Neuronal stem cell (in vitro differentiated cells): ENCODE results near the gene CSMD2.

Experiments
- DNase-seq: peaks from one replicate; pipeline ENCODE4 v3.0.0-alpha.2; 2013; ENCODE audit warnings: low spot score
- H2AFZ ChIP-seq: one replicate; pipeline ENCODE4 v1.6.1; 2013; ENCODE audit warnings: mild to moderate bottlenecking, low read length, inconsistent platforms
- H2AK5ac ChIP-seq: 2 replicates; pipeline ENCODE4 v1.6.1; 2013; ENCODE audit warnings: low read depth, mild to moderate bottlenecking, inconsistent platforms, low read length, moderate library complexity, mixed read lengths
- H2BK120ac ChIP-seq: 2 replicates; pipeline ENCODE4 v1.6.1; 2013; ENCODE audit warnings: low read depth, mild to moderate bottlenecking, inconsistent platforms, low read length, moderate library complexity, mixed read lengths
- H2BK12ac ChIP-seq: one replicate; pipeline ENCODE4 v1.6.1; 2013; ENCODE audit warnings: low read length, inconsistent platforms
- H2BK15ac ChIP-seq: 2 replicates; pipeline ENCODE4 v1.6.1; 2013; ENCODE audit warnings: mild to moderate bottlenecking, low read length, inconsistent platforms, mixed read lengths
- H2BK5ac ChIP-seq: one replicate; pipeline ENCODE4 v1.6.1; 2013; ENCODE audit warnings: inconsistent platforms, mild to moderate bottlenecking, low read length, moderate library complexity
- H3K14ac ChIP-seq: one replicate; pipeline ENCODE4 v1.6.1; 2013; ENCODE audit warnings: low read length, inconsistent platforms
- H3K18ac ChIP-seq: 2 replicates; pipeline ENCODE4 v1.6.1; 2013; ENCODE audit warnings: low read length, inconsistent platforms
- H3K23ac ChIP-seq: 2 replicates; pipeline ENCODE4 v1.6.1; 2013; ENCODE audit warnings: low read depth, mild to moderate bottlenecking, mixed read lengths, low read length, inconsistent platforms; ENCODE audit not compliant: poor library complexity
- H3K27ac ChIP-seq: replicated peaks from 3 replicates; pipeline ENCODE4 v1.5.1; 2013; ENCODE audit warnings: low read length, inconsistent platforms
- H3K27me3 ChIP-seq, 3 experiments: 2 replicates each; pipeline ENCODE4 v1.6.1; 2013; ENCODE audit warnings: low read length in 3 of 3, mild to moderate bottlenecking in 2 of 3, inconsistent platforms in 1 of 3, low read depth in 1 of 3, mixed read lengths in 1 of 3, moderate library complexity in 1 of 3; ENCODE audit not compliant: control insufficient read depth in 3 of 3, insufficient read depth in 3 of 3
- H3K36me3 ChIP-seq, 2 donors: replicated peaks in 1 of 2; 2 replicates each; pipeline ENCODE4 v1.6.1; 2013; ENCODE audit warnings: low read length in 2 of 2; ENCODE audit not compliant: control insufficient read depth in 2 of 2, insufficient read depth in 2 of 2
- H3K4ac ChIP-seq: 2 replicates; pipeline ENCODE4 v1.6.1; 2013; ENCODE audit warnings: inconsistent platforms, mild to moderate bottlenecking, low read length, moderate library complexity
- H3K4me1 ChIP-seq, 2 donors: 1 replicate in 1 of 2; 2 replicates in 1 of 2; pipeline ENCODE4 v1.6.1; 2013; ENCODE audit warnings: low read length in 2 of 2, low read depth in 1 of 2; ENCODE audit not compliant: control insufficient read depth in 2 of 2, insufficient read depth in 1 of 2
- H3K4me2 ChIP-seq: one replicate; pipeline ENCODE4 v1.6.1; 2013; ENCODE audit warnings: mild to moderate bottlenecking, low read length, inconsistent platforms; ENCODE audit not compliant: insufficient read depth, poor library complexity, severe bottlenecking
- H3K4me3 ChIP-seq, 2 donors: 2 replicates each; pipeline ENCODE4 v1.5.1; 2013; ENCODE audit warnings: low read length in 2 of 2, mild to moderate bottlenecking in 2 of 2, inconsistent platforms in 1 of 2, moderate library complexity in 1 of 2
- H3K79me1 ChIP-seq: one replicate; pipeline ENCODE4 v1.6.1; 2013; ENCODE audit warnings: low read depth, mild to moderate bottlenecking, inconsistent platforms, low read length, moderate library complexity
- H3K9ac ChIP-seq: one replicate; pipeline ENCODE4 v1.6.1; 2013; ENCODE audit warnings: mild to moderate bottlenecking, low read depth, low read length, inconsistent platforms; ENCODE audit not compliant: poor library complexity
- H3K9me3 ChIP-seq, 2 donors: replicated peaks in 1 of 2; 2 replicates each; pipeline versions ENCODE3 to v1.6.1; 2013; ENCODE audit warnings: low read length in 2 of 2, mild to moderate bottlenecking in 2 of 2, inconsistent platforms in 1 of 2, low read depth in 1 of 2, mixed read lengths in 1 of 2, moderate library complexity in 1 of 2; ENCODE audit not compliant: control insufficient read depth in 2 of 2, insufficient read depth in 1 of 2
- H4K8ac ChIP-seq: one replicate; pipeline ENCODE4 v1.6.1; 2013; ENCODE audit warnings: low read depth, mild to moderate bottlenecking, inconsistent platforms, low read length, moderate library complexity
- H4K91ac ChIP-seq: one replicate; pipeline ENCODE4 v1.6.1; 2013; ENCODE audit warnings: low read length, low read depth, mild to moderate bottlenecking, inconsistent platforms; ENCODE audit not compliant: poor library complexity
- WGBS, 2 donors: extraction: QIAGEN DNeasy Blood & Tissue Kit; methylation state at CpG; one replicate each; pipeline ENCODE4 v1.1.7; 2013; ENCODE audit warnings: missing lambda C conversion rate in 2 of 2, mixed read lengths in 1 of 2; ENCODE audit not compliant: insufficient read length in 2 of 2, insufficient replicate concordance in 1 of 2; ENCODE audit errors: extremely low coverage in 2 of 2; 5-methylcytosine and 5-hydroxymethylcytosine counted together

The CSMD2 gene

DNA sequence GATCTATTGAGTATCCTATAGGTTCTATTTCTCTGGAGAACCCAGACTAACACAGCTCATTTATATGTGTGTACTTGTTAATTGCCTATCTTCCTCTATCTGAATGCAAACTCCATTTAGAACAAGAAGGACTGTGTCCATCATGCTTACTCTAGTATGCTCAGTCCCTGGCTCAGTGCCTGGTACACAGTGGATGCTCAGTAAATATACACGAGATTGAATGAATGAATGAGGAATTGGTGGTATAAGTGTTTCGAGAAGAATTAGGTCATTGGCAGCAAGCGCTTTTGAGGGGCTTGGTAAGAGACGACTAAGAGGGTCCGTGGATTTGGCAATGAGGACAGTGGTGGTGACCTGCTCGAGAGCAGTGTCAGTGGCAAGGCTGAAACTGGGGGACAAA, 112.5 kb downstream of the CSMD2 start:
- Histone ChIP-seq H2BK15ac (no peak overlapping the region), H4K8ac (no peak overlapping the region), H2AFZ (no peak overlapping the region), H3K23ac (no peak overlapping the region), H3K9ac (no peak overlapping the region), H3K79me1 (no peaks in the 10 kb centered on the region), H3K27ac (no peak overlapping the region), H3K27me3 (no peaks in the 10 kb centered on the region), H2AK5ac (no peak overlapping the region), H3K4me2 (no peak overlapping the region), H2BK120ac (no peak overlapping the region), H3K4me3 (no peak overlapping the region), H3K36me3 (no peaks in the 10 kb centered on the region), H3K18ac (no peak overlapping the region), H3K4ac (no peak overlapping the region), H3K4me1 (peaks cover 0 to 7% of the 10 kb centered on the region in 2 donors), H2BK5ac (no peak overlapping the region), H4K91ac (no peak overlapping the region), H3K14ac (no peak overlapping the region), H3K9me3 (peaks cover 0 to 4% of the 10 kb centered on the region in 2 donors), H2BK12ac (no peak overlapping the region)
- WGBS, 2 donors: 100% methylated on average over 1 to 2 of the region's 6 CpGs
- DNase-seq: no peak

DNA sequence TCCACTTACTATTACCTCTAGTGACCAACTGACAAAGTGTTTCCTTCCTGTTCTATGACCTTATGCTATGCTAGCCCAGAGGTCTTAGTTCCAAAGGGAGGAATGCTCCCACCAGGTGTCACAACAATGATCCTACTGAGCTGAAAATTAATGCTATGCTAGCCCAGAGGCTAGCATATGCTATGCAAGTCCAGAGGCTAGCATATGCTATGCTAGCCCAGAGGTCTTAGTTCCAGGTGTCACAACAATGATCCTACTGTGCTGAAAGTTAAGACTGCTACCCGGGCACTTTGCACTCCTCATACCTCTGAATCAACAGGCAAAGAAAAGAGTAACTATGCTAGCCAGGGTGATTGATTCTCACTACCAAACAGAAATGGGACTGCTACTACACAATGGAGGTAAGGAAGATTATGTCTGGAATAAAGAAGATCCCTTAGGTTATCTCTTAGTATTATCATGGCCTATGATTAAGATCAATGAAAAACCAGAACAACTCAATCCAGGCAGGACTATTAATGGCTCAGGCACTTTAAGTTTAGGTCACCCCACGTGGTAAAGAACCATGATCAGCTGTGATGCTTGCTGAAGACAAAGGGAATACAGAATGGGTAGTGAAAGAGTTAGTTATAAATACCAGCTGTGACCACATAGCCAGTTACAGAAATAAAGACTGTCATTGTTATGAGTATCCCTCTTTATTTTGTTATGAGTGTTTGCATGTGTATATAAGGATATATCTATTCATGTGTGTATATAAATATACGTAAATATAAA, 114.1 kb downstream of the CSMD2 start:
- Histone ChIP-seq H3K4ac (no peak overlapping the region), H4K91ac (no peak overlapping the region), H3K18ac (no peak overlapping the region), H4K8ac (no peak overlapping the region), H2AFZ (no peak overlapping the region), H2BK5ac (no peak overlapping the region), H2BK12ac (no peak overlapping the region), H3K9me3 (peaks cover 0 to 4% of the 10 kb centered on the region in 2 donors), H3K4me1 (no peaks in the 10 kb centered on the region), H2BK120ac (no peak overlapping the region), H3K4me2 (no peak overlapping the region), H3K36me3 (no peaks in the 10 kb centered on the region), H3K4me3 (no peak overlapping the region), H3K9ac (no peak overlapping the region), H3K27ac (no peak overlapping the region), H3K14ac (no peak overlapping the region), H3K79me1 (no peaks in the 10 kb centered on the region), H3K27me3 (no peaks in the 10 kb centered on the region), H2AK5ac (no peak overlapping the region), H2BK15ac (no peak overlapping the region), H3K23ac (no peak overlapping the region)
- no CpG with 5 or more reads among the region's 3 CpGs for whole genome bisulfite sequencing, 2 donors
- no peak for DNase-seq

DNA sequence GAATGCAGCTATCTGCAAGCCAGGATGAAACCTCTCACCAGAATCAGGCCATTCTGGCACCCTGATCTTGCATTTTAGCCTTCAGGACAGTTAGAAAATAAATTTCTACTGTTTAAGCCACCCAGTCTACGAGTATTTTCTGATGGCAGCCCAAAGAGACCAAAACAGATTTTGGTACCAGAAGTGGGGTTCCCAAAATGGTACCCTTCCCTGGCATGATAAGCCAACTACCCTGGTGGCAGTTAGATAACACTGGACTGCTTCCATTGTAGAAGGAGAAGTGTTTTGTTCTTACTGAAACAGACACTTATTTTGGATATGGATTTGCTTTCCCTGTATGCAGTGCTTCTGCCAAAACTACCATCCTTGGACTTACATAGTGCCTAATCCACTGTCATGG, 115.0 kb downstream of the CSMD2 start:
- H2AK5ac ChIP-seq: no peak overlapping the region
- no peak overlapping the region for H4K91ac ChIP-seq
- no peaks in the 10 kb centered on the region for H3K27me3 ChIP-seq
- no peak for DNase-seq
- H3K79me1 ChIP-seq: no peaks in the 10 kb centered on the region
- peaks cover 0 to 4% of the 10 kb centered on the region in 2 donors for H3K9me3 ChIP-seq
- H2BK120ac ChIP-seq: no peak overlapping the region
- no peaks in the 10 kb centered on the region for H3K36me3 ChIP-seq
- no peak overlapping the region for H3K4me2 ChIP-seq
- H3K4me3 ChIP-seq: no peak overlapping the region
- H3K18ac ChIP-seq: no peak overlapping the region
- no peak overlapping the region for H2AFZ ChIP-seq
- no peak overlapping the region for H3K9ac ChIP-seq
- H2BK12ac ChIP-seq: no peak overlapping the region
- no peak overlapping the region for H3K23ac ChIP-seq
- no peak overlapping the region for H3K27ac ChIP-seq
- H2BK15ac ChIP-seq: no peak overlapping the region
- WGBS, 2 donors: no CpG with 5 or more reads among the region's 1 CpG
- H4K8ac ChIP-seq: no peak overlapping the region
- H3K4ac ChIP-seq: no peak overlapping the region
- no peaks in the 10 kb centered on the region for H3K4me1 ChIP-seq
- H3K14ac ChIP-seq: no peak overlapping the region
- no peak overlapping the region for H2BK5ac ChIP-seq

DNA sequence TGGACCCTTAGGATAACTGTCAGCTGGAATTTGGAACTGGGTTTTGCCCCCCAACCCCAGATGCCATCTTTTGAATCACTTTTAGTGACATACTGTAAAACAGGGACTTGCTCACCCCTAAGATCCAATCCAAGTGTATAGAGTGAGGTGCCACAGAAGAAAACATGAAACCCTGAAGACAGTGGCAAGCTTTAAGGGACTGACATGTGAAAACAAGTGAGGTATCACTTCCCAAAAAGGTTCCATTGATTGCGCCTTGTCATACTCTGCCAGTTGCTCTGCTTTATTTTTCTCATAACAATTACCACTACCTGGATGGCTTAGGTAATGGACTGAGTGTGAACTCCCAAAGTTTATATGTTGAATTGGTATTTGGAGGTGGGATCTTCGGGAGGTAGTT, 115.6 kb downstream of the CSMD2 start:
- Histone ChIP-seq H3K27ac (no peak overlapping the region), H2AFZ (no peak overlapping the region), H3K9ac (no peak overlapping the region), H2BK12ac (no peak overlapping the region), H3K14ac (no peak overlapping the region), H2BK120ac (no peak overlapping the region), H2AK5ac (no peak overlapping the region), H3K4me2 (no peak overlapping the region), H3K36me3 (no peaks in the 10 kb centered on the region), H3K79me1 (no peaks in the 10 kb centered on the region), H3K18ac (no peak overlapping the region), H3K27me3 (no peaks in the 10 kb centered on the region), H3K4me1 (no peaks in the 10 kb centered on the region), H3K4ac (no peak overlapping the region), H2BK5ac (no peak overlapping the region), H3K9me3 (peaks cover 0 to 4% of the 10 kb centered on the region in 2 donors), H3K4me3 (no peak overlapping the region), H3K23ac (no peak overlapping the region), H4K8ac (no peak overlapping the region), H4K91ac (no peak overlapping the region), H2BK15ac (no peak overlapping the region)
- WGBS, 2 donors: no CpG with 5 or more reads among the region's 2 CpGs
- DNase-seq: no peak
